Stimulated activated naive CD8-positive, alpha-beta T cell treated with anti-CD3 and anti-CD28 coated beads, Interleukin-15, Interleukin-2, amounts not matched to agents 100 U/mL and 50 U/mL, for 24 hours (primary cell): ENCODE measurements around the gene CR2.
"Not testable (repeated sequence)": the region's sequence is repeated elsewhere in the genome, so short reads cannot be mapped to it uniquely, and the experiment has no call there.

Source experiments
- ATAC-seq: fragments of 150-1000 bp; cut with Tn5 transposase; one replicate; pipeline ENCODE4 v1.10.0; 2021
- DNase-seq: peaks from one replicate; pipeline ENCODE4 v3.0.0; 2021

CR2 gene

DNA sequence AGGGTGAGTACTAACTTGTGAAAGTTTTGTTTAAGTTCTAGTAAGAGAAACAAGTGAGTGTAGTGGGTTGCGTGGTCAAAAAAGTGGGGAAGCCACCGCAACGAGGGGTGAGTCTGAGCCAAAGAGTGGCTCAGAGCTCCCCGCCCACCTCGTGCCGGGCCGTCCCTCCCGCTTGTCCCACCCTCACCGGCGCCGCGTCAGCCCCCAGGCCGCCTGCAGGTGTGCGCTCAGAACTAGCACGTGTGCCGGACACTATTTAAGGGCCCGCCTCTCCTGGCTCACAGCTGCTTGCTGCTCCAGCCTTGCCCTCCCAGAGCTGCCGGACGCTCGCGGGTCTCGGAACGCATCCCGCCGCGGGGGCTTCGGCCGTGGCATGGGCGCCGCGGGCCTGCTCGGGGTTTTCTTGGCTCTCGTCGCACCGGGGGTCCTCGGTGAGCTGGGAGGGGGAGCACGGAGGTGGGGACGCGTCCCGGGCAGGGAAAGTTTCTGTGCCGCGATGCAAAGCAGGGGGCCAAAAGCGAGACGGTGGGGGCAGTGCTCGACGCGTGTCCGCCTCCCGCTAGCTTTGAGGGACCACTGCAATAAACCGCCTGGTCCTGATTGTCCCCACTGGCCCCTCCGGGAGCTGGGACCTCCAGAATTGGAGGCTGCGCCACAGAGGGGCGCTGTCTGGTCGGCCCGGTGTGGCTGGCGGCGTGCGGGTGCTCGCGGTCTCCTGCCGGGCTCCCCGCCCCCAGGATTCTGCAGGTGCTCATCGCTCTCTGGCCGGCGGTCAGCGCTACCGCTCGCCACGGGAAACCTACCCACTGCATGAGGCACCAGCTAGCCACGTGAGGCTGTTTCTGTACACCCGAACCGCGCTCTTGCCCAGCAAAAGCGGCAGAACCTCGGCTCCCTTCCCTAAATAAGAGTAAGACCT, at the start of gene CR2:
CR2 (plus strand) TSS at position 283 of the 919 bp plus-strand sequence; CDS start at position 374, 91 bp downstream.
- ATAC-seq: peak; percentile 87
- DNase-seq: peak; percentile 77

DNA sequence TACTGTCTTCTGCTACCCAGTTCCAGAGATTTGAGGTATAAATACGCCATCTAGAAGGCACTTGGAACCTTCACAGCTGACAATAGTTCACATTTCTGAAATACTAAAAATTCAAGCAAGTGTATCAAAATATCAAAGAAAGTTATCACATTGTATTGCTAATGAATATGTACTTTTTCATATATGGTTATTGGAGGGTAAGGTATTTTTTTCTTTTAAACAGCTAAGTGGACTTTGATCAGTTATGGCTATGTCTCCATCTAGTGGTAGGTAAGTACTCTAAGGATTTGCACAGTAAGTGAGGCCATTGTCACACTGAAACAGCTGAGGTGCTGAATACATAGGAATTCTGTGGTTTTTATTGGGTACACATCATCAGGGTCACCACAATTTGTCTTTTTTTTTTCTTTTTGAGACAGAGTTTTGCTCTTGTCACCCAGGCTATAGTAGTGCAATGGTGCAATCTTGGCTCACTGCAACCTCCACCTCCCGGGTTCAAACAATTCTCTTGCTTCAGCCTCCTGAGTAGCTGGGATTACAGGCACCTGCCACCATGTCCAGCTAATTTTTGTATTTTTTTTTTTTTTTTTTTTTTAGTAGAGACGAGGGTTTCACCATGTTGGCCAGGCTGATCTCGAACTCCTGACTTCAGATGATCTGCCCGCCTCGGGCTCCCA, 49.1 kb upstream of the CR2 start:
- ATAC-seq: peak; percentile 71
- no peak for DNase-seq

- DNase-seq (no peak), ATAC-seq (no peak)
Measured at GRCh38 chr1:207405814-207406213, 48.3 kb upstream of the CR2 start.

DNA sequence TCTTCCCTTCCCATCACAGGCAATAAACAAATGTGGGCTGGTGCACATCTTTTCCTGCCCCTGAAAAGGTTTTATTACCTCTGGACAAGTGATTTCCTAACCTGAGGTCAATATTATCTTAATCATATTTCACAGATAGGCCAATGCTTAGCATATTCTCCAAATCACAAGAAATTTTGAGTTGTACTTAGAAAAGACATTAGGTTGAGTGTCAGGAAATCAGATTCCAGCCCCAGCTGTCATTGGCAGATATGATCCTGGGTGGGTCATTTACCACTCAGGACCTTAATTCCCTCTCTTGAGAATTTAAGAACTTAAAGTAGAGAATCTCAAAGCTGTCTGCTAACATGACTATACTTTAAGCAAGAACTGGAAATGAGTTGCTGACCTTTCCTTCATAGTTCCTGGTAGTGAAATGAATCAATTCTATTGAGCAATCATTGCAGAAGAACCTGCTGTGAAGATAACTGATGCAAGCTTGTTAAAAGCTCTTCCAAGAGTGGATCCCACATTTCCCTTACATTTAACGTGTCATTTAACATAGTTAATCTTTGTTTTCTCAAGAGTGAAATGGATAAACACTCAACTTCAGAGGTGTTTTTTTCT, 46.4 kb upstream of the CR2 start:
- DNase-seq: no peak
- peak; percentile 29 for ATAC-seq

- ATAC-seq (peak; percentile 40), DNase-seq (no peak)
Measured at GRCh38 chr1:207412845-207413244, 41.3 kb upstream of the CR2 start.

GRCh38 chr1:207414606-207415108, 39.5 kb upstream of the CR2 start:
- ATAC-seq: peak; percentile 81

GRCh38 chr1:207417076-207417475, 37.1 kb upstream of the CR2 start:
- no peak for DNase-seq
- no peak for ATAC-seq

More at GRCh38 chr1:207414606-207415108, 39.5 kb upstream of the CR2 start:
- peak; percentile 52 for DNase-seq

DNA sequence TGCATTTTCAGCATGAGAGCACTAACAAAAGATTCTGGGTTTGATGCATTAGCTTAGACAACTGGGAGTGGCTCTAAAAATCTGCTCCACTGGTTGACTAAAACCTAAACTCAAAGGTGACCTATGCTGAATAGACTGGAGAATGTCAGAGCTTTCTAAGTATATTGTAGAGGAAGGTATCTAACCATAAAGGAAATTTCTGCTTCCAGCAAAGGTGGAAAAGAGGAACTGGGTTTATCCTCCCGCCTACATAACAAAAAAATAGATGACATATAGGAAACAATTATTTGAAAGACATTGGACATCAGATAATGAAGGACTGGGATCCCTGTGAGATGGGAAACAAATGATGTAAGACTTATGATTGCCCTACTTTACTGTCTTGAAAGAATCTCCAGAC, 35.8 kb upstream of the CR2 start:
- DNase-seq (no peak), ATAC-seq (no peak)

GRCh38 chr1:207420109-207420508, 34.0 kb upstream of the CR2 start:
- no peak for DNase-seq
- ATAC-seq: no peak

GRCh38 chr1:207421078-207421477, 33.0 kb upstream of the CR2 start:
- DNase-seq (no peak), ATAC-seq (no peak)

DNA sequence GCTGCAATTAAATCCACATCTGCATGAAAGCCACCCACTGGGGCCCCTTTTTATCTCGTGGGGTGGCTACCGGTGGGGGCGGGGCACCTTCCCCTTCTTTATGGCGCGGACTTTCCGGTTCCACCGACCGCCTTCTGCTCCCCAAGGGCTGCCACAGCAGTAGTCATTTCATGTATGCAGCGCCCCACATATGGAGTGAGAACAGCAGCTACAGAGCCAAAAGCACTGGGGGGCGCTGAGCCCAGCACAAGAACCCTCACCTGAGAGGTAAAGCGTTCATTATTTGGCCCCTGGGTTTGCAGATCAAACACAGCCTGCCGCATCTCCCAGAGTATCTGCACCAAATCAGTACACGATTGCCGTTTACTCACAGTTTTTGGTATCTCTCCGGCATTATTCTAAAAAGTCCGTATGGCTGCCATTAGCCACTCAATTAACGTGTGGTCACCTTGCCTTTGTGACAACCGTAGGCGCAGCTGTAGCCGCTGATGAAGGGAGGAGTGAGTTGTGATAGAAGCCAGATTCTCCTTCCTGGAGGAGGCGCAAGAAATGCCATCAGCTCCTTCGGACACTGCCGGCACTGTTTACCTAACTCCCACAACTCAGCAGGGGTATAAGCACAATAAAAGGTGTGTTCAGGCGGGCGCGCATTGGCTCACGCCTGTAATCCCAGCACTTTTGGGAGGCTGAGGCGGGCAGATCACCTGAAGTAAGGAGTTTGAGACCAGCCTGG, 30.4 kb upstream of the CR2 start:
- no peak for DNase-seq
- no peak for ATAC-seq

- ATAC-seq: no peak
- no peak for DNase-seq
Measured at GRCh38 chr1:207424570-207425131, 29.5 kb upstream of the CR2 start.

- DNase-seq (no peak), ATAC-seq (no peak)
Measured at GRCh38 chr1:207427832-207428585, 26.1 kb upstream of the CR2 start.

DNA sequence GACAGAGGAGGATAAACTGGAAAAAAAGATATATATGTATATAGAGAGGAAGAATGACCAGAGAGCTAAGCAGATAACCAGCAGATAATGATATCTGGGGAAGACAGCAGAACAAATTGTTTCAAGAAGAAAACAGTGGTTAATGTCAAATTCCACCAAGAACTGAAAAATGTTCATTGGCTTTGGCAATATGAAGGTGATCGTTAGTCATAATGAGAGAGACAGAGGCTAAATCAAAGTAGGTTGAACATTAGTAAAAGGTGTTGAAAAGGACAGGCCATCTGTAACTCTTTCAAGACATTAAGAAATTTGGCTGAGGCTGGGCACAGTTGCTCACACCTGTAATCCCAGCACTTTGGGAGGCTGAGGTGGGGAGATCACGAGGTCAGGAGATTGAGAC, 25.3 kb upstream of the CR2 start:
- no peak for ATAC-seq

GRCh38 chr1:207429963-207430362, 24.2 kb upstream of the CR2 start:
- ATAC-seq (no peak), DNase-seq (no peak)

More for the DNA sequence above, 25.3 kb upstream of the CR2 start:
- DNase-seq: no peak

DNA sequence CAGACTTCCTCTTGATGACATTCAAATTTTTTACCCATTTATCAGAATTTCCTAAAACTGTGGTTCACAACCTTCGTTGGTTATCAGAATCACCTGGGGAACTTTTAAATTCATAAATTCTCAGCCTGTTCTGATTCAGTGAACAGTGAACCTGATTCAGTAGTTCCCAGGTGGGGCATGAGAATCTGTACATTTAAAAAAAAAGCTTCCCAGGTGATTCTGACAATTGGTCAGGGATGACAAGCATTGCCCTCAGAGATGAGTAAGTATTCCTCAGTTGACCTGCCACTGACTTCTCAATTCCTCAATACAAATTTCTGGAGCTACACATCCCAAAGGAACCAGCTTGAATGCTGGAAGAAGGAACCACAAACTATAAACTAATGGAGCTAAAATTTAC, 23.5 kb upstream of the CR2 start:
- no peak for DNase-seq
- ATAC-seq: no peak

DNA sequence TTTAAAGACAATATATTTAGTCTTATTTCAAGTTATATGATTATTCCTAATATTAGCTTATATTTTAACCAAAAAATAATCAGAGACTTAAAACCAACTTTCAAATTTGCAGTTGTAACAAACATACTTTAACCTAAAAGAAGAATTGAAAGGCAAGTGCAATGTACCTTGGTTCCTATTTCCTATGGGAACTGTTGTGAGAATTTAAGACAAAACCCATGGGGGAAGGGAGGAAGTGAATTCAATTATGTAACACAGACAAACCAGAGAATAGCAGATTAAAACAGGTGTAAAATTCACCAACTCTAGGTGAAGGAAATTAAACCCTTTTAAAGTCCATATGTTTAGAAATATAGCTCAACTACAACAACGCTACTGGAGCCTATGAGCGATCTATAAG, 22.6 kb upstream of the CR2 start:
- DNase-seq (no peak), ATAC-seq (no peak)

DNA sequence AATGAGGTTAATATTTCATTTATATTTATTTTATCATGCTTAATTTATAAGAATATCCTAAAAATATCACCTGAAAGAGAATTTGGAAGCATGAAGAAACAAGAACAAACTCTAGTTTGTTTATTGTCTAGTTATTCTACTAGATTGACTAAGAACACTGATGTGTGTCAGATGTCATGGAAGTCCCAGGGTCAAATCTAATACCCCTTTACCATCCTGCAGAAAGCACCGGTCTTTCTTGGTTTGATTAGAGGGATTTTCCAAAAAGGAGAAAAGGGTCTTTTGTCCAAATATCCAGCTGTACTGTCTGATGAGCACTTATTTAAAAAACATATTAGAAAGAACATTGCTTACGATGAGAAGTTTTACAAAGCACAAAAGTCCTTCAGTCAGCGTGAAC, 20.7 kb upstream of the CR2 start:
- no peak for DNase-seq
- no peak for ATAC-seq

DNA sequence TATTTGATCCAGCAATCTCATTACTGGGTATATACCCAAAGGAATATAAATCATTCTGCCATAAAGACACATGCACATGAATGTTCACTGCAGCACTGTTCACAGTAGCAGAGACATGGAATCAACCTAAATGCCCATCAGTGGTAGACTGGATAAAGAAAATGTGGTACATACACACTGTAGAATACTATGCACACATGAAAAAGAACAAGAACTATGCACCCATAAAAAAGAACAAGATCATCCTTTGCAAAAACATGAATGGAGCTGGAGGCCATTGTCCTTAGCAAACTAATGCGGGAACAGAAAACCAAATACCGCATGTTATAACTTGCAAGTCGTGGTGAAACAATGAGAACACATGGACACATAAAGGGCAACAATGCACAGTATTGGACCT, 17.4 kb upstream of the CR2 start:
- not testable (repeated sequence) for DNase-seq

DNA sequence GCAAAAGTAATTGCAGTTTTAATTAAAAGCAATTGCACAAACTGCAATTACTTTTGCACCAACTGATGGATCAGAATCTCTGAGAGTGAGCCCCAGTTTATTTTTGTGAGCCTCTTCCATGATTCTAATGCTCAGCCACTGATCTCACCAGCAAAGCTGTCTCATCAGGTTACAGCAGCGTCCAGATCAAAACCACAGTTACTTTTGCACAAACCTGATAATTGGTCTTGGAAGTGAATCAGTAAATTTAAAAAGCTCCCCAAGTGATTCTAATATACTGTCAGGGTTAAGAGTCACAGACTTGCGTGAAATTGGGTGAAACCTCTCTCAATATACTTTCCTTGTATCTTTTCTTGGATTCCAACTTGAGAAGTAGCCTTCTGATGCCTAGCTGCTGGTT, 13.5 kb upstream of the CR2 start:
- ATAC-seq: no peak
- no peak for DNase-seq

More for the DNA sequence above, 17.4 kb upstream of the CR2 start:
- not testable (repeated sequence) for ATAC-seq
